Activated CD8-positive, alpha-beta memory T cell treated with anti-CD3 and anti-CD28 coated beads for 1 hour (primary cell): ENCODE measurements around the gene DLEC1.
"Not testable (repeated sequence)": the region's sequence is repeated elsewhere in the genome, so short reads cannot be mapped to it uniquely, and the experiment has no call there.

Experiments
- DNase-seq, 2 donors: peaks; one replicate each; pipeline ENCODE4 v3.0.0-alpha.2; 2020; ENCODE audit warnings: low read depth in 1 of 2; ENCODE audit errors: extremely low read depth in 1 of 2

Gene DLEC1

DNA sequence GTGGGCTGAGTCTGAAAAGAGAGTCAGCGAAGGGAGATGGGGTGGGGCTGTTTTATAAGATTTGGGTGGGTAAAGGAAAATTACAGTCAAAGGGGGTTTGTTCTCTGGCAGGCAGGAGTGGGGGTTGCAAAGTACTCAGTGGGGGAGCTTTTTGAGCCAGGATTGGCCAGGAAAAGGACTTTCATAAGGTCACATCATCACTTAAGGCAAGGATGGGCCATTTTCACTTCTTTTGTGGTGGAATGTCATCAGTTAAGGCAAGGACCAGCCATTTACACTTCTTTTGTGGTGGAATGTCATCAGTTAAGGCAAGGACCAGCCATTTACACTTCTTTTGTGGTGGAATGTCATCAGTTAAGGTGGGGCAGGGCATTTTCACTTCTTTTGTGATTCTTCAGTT lies 44.2 kb downstream of the DLEC1 start:
- DNase-seq, result not testable (repeated sequence)

GRCh38 chr3:38083871-38084333 lies 44.9 kb downstream of the DLEC1 start:
- DNase-seq, result no peak

GRCh38 chr3:38084334-38085310 lies 45.6 kb downstream of the DLEC1 start:
- DNase-seq, result no peak

- DNase-seq, result no peak
Measured at GRCh38 chr3:38085311-38085942, 46.4 kb downstream of the DLEC1 start.

DNA sequence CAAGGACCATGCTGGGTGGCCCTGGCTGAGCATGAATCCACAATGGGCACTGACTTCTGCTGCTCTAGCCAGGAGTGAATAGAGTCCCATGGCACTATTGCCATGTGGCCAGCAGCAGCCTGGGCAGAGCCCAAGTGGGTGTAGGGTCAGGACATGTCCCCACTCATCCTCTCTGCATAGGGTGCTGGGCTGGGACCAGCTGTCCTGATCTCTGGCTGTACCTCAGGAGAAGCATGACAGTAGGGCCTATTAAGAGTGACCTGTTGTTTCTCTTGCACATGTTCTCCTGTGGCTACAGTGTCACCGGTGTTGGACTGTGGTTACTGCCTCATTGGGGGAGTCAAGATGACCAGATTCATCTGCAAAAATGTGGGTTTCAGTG lies 46.9 kb downstream of the DLEC1 start:
- DNase-seq, result no peak

- no peak for DNase-seq
Measured at GRCh38 chr3:38086496-38086895, 47.5 kb downstream of the DLEC1 start.

- not testable (repeated sequence) for DNase-seq
Measured at GRCh38 chr3:38087278-38087677, 48.3 kb downstream of the DLEC1 start.

GRCh38 chr3:38088126-38089078 lies 49.4 kb downstream of the DLEC1 start:
- DNase-seq, result no peak

DNA sequence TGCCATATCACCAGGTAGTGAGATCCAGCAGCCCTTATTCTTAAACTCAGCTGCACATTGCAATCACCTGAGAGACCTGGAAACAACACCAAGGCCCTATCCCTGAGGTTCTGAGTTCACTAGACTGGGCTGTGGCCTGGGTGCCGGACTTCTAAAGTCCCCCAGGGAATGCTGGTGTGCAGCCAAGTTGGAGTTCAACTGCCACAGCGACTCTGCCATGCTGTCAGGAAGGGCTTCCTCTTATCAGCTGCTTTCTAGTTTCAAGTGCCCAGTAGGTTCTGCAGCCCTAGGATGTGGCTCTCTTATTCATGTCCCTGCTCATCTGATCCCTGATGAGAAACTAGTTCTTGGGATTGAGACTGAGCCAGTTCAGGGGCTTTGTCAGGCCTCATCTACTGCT lies 50.2 kb downstream of the DLEC1 start:
- no peak for DNase-seq

- no peak for DNase-seq
Measured at GRCh38 chr3:38090453-38090852, 51.4 kb downstream of the DLEC1 start.

GRCh38 chr3:38094999-38095398 lies 56.0 kb downstream of the DLEC1 start:
- DNase-seq, result no peak

GRCh38 chr3:38095669-38096483 lies 56.9 kb downstream of the DLEC1 start:
- no peak for DNase-seq

DNA sequence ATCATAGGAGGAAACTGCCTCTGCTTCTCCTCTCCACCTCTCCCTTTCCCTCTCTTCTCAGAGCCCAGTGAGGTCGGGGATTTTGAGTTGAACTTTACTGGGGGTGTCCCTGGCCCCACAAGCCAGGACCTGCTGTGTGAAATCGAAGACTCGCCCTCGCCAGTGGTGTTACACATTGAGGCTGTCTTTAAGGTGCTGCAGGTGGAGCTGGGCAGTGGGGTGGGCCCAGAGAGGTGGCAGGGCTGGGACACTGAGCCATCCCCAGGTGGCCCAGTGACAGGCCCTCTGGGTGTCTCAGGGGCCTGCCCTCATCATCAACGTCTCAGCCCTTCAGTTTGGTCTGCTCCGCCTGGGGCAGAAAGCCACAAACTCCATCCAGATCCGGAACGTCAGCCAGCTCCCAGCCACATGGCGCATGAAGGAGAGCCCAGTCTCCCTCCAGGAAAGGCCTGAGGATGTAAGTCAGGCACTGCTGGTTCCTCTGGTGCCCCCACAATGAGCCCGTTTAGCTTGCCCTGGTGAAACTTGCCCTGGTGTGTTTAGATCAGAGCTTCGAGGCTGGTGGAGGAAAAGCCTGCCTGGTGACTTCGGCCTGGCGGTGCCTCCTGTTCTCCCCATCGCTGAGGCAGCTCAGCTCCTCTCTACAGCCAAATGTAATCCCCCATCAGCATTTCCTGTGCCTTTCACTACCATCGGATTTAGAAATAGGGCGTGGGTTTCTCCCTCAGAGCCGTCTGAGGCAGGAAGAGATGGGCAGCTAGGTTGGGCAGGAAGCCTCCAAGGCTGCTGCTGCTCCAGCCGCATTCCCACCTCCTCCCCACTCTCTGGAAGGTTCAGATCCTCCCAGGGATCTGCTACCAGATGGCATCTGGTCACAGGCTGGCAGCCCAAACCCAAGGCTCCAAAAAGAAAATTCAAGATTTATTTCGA lies 58.7 kb downstream of the DLEC1 start:
- DNase-seq, result no peak

DNA sequence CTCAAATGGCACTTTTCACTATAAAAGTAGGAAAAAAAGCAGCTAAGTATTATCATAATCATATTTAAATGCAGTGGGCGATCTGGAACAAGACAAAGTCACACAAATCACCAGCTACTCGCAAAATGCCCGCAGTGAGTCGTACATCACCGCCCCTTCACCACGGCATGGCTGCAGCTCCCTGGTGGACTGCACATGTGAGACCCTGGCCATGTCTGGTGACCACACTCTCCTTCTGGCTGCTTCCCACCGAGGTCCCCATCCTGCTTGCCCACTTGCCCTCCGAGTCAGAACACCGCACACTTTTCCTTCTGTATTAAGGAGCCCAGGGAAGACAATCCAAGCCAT lies 59.3 kb downstream of the DLEC1 start:
- DNase-seq, result no peak

DNA sequence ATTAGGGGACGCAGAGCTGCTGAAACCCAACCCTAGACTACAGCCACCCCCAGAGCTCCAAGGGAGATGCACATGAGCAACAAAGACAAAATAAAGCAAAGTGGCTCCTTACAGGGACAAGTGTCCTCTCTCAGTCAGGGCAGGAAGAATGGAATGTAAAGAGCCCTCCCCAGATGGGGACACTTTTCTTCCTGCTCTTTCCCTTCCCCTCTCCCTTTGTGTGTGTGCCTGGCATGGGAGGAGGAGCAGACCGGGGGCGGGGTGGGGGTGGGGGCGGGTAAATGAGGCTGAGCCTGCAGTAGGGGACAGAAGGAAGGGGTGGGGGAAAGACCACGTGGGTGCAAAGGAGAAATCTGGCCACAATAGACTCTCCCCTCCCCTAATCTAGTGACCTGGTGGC lies 60.5 kb downstream of the DLEC1 start:
- DNase-seq, result no peak

DNA sequence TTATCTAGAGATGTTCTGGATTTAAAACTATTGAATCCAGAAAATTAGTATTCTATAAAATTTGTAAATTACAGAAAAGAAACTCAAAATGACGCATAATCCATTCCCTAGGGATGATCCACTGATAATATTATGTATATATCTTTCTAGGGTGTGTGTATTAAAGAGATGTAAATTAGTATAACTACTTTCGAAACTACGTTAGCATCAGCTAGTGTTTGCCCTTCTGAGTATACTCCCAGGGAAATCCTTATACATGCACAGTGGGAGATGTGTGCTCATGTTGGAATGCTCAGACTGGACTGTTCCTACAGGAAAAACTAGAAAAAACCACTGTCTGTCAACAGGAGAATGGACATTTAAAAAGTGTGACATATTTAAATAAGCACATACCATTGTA lies 61.5 kb downstream of the DLEC1 start:
- DNase-seq, result no peak

DNA sequence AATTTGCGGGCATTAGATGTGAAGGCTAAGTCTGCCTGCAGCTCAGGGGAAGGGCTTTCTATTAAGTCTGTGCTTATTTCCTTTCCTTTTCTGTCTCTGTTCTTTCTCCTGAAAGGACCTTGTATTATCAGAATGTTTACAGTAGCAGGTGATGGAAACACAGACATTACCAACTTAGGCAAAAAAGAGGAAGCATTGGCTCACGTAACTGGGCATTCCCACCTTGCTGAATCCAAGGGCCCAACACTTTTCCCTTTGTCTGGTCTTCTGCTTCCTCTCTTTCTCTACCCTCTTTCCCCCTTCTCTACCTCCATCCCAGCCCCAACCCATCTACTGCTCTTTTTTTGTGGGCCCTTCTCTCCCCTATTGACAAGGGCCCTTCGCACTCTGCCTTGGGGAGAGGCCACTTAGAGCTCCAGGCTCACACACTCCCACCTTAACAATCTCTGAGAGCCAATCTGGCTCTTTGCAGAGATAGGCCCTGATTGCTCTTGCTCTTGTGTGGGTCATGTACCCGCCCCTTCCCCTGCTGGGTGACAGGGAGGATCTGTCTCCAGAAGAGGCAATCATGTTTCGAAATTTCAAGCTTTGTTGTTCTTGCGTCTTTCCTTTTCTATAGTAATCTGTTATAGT lies 62.9 kb downstream of the DLEC1 start:
- no peak for DNase-seq

GRCh38 chr3:38102444-38102814 lies 63.4 kb downstream of the DLEC1 start:
- no peak for DNase-seq

GRCh38 chr3:38105525-38105924 lies 66.5 kb downstream of the DLEC1 start:
- DNase-seq, result no peak
